ENCODE measurements around the gene MPPE1. TPM values are rescaled to one million over a fixed set of nuclear protein-coding genes. Genes with fewer than 3 reads are reported as not detected.
"Not testable (repeated sequence)": the region's sequence is repeated elsewhere in the genome, so short reads cannot be mapped to it uniquely, and the experiment has no call there.

The MPPE1 gene
- total and polyA plus RNA-seq, 4 donors: 30.2 to 82.4 (median 57.2) TPM

DNA sequence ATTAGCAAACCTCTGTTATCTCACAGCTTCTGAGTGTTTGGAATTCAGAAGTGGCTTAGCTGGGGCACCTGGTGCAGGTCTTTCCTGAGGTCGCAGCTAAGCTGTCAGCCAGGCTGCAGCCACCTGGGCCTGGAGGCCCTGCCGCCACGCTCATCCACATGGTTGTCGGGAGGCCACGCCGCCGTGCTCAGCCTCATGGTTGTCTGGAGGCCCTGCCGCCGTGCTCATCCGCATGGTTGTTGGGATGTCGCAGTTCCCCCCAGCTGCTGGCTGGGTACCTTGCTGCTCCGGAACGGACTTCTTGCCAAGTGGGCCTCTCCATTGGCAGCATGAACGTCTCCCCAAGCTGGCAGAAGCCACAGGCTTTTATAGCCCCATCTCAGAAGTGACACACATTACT lies 24.3 kb upstream of the MPPE1 start:
- WGBS (ENCODE audit: insufficient coverage): 92% methylated on average over 14 of the region's 14 CpGs
- Histone ChIP-seq H3K36me3 (ENCODE audit: control insufficient read depth, insufficient read depth, low read length) (no peaks in the 10 kb centered on the region), H3K4me3 (ENCODE audit: low read depth, low read length) (no peak overlapping the region), H3K27ac (ENCODE audit: low read depth, low read length) (no peak overlapping the region), H3K27me3 (ENCODE audit: control insufficient read depth, insufficient read depth, low read length) (no peaks in the 10 kb centered on the region), H3K4me1 (ENCODE audit: control insufficient read depth, insufficient read depth, low read length) (no peaks in the 10 kb centered on the region), H3K9me3 (ENCODE audit: control insufficient read depth, insufficient read depth, low read length) (no peaks in the 10 kb centered on the region)
- no peak for DNase-seq (ENCODE audit: low read depth in 4 of 6, low spot score in 6 of 6)

DNA sequence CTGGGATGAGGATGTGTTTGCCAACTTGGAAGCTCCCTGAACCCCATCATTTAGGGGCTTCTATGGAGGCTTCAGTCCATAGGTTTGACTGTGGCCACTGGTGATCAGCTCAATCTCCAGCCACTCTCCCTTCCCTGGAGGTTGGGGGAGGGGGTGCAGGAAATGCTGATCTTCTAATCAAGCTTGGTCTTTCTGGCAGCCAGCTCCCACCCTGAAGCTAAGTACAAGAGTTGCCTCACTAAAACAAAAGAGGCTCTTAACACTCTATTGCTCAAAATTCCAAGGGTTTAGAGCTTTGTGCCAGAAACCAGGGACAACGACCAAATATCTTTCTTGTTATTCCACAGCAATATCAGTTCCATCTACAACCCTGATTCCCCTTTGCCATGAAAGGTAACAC lies 19.4 kb upstream of the MPPE1 start:
- no peaks in the 10 kb centered on the region for H3K9me3 ChIP-seq (ENCODE audit: control insufficient read depth, insufficient read depth, low read length)
- H3K36me3 ChIP-seq (ENCODE audit: control insufficient read depth, insufficient read depth, low read length): no peaks in the 10 kb centered on the region
- H3K27me3 ChIP-seq (ENCODE audit: control insufficient read depth, insufficient read depth, low read length): no peaks in the 10 kb centered on the region
- 40% methylated on average over 1 of the region's 1 CpG for WGBS (ENCODE audit: insufficient coverage)
- no peak overlapping the region for H3K27ac ChIP-seq (ENCODE audit: low read depth, low read length)
- no peak for DNase-seq (ENCODE audit: low read depth in 4 of 6, low spot score in 6 of 6)
- H3K4me1 ChIP-seq (ENCODE audit: control insufficient read depth, insufficient read depth, low read length): no peaks in the 10 kb centered on the region
- no peak overlapping the region for H3K4me3 ChIP-seq (ENCODE audit: low read depth, low read length)

DNA sequence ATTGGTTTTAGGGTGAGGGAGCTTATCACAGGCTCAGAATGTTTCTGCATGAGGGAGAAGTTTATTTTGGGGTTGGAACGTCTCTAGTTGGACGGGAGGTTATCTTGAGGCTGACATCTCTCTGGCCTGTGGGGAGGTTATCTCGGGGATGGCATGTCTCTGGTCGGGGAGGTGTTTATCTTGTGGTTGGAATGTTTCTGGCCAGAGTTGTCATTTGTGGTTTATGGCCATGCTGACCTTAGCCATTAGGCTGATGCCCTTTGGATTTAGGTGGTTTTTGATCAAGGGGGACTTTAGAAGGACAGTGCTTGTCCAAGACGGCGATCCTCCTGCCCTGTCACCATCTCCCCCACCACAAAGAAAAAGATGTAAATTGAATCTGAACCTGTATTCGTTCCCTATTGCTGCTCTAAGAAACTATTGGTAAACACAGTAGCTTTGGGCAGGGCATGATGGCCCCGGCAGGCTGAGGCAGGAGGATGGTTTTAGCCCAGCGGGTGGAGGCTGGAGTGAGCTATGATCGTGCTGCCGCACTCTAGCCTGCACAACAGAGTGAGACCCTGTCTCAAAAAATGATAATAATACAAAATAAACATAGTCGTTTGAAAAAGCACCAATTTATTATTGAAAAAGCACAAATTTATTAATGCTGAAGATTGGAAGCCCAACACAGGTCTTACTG lies 17.8 kb upstream of the MPPE1 start:
- Histone ChIP-seq H3K9me3 (ENCODE audit: control insufficient read depth, insufficient read depth, low read length) (no peaks in the 10 kb centered on the region), H3K27me3 (ENCODE audit: control insufficient read depth, insufficient read depth, low read length) (no peaks in the 10 kb centered on the region), H3K4me3 (ENCODE audit: low read depth, low read length) (no peak overlapping the region), H3K27ac (ENCODE audit: low read depth, low read length) (no peak overlapping the region), H3K4me1 (ENCODE audit: control insufficient read depth, insufficient read depth, low read length) (no peaks in the 10 kb centered on the region), H3K36me3 (ENCODE audit: control insufficient read depth, insufficient read depth, low read length) (no peaks in the 10 kb centered on the region)
- 77% methylated on average over 6 of the region's 12 CpGs for WGBS (ENCODE audit: insufficient coverage)
- no peak for DNase-seq (ENCODE audit: low read depth in 4 of 6, low spot score in 6 of 6)

- Histone ChIP-seq H3K4me3 (ENCODE audit: low read depth, low read length) (no peak overlapping the region), H3K4me1 (ENCODE audit: control insufficient read depth, insufficient read depth, low read length) (no peaks in the 10 kb centered on the region), H3K27ac (ENCODE audit: low read depth, low read length) (no peak overlapping the region), H3K9me3 (ENCODE audit: control insufficient read depth, insufficient read depth, low read length) (no peaks in the 10 kb centered on the region), H3K36me3 (ENCODE audit: control insufficient read depth, insufficient read depth, low read length) (no peaks in the 10 kb centered on the region), H3K27me3 (ENCODE audit: control insufficient read depth, insufficient read depth, low read length) (no peaks in the 10 kb centered on the region)
- WGBS (ENCODE audit: insufficient coverage): no CpG with 5 or more reads among the region's 3 CpGs
- no peak for DNase-seq (ENCODE audit: low read depth in 4 of 6, low spot score in 6 of 6)
Observed at GRCh38 chr18:11923450-11923849, 15.3 kb upstream of the MPPE1 start.

DNA sequence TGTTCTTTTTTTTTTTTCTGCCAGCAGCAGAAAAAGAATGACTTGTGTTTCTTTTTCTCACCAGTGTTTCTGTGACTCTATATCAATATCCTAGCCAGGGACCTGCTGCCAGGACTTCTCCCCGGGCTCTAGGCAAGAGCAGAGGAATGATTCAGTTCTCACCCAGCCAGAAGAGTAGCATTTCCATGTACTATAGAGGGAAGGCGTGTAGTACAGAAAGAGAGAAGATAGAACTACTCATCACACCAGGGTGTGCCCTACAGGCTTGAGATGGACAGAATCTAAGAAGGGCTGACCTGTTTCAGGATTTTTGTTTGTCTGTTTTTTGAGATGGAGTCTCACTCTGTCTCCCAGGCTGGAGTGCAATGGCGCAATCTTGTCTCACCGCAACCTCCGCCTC lies 11.4 kb upstream of the MPPE1 start:
- not testable (repeated sequence) for H3K36me3 ChIP-seq (ENCODE audit: control insufficient read depth, insufficient read depth, low read length); H3K27me3 ChIP-seq (ENCODE audit: control insufficient read depth, insufficient read depth, low read length); DNase-seq (ENCODE audit: low read depth in 4 of 6, low spot score in 6 of 6); H3K27ac ChIP-seq (ENCODE audit: low read depth, low read length); H3K4me1 ChIP-seq (ENCODE audit: control insufficient read depth, insufficient read depth, low read length); H3K4me3 ChIP-seq (ENCODE audit: low read depth, low read length); H3K9me3 ChIP-seq (ENCODE audit: control insufficient read depth, insufficient read depth, low read length)
- WGBS (ENCODE audit: insufficient coverage): 96% methylated on average over 3 of the region's 5 CpGs

GRCh38 chr18:11916880-11917279 lies 8.8 kb upstream of the MPPE1 start:
- not testable (repeated sequence) for H3K9me3 ChIP-seq (ENCODE audit: control insufficient read depth, insufficient read depth, low read length); H3K27me3 ChIP-seq (ENCODE audit: control insufficient read depth, insufficient read depth, low read length); H3K36me3 ChIP-seq (ENCODE audit: control insufficient read depth, insufficient read depth, low read length); H3K27ac ChIP-seq (ENCODE audit: low read depth, low read length); DNase-seq (ENCODE audit: low read depth in 4 of 6, low spot score in 6 of 6); H3K4me1 ChIP-seq (ENCODE audit: control insufficient read depth, insufficient read depth, low read length); H3K4me3 ChIP-seq (ENCODE audit: low read depth, low read length)
- WGBS (ENCODE audit: insufficient coverage): 56% methylated on average over 2 of the region's 4 CpGs

- peak in 1 of 6 donors; percentile 8 for DNase-seq (ENCODE audit: low read depth in 4 of 6, low spot score in 6 of 6)
- peaks cover 6% of the 10 kb centered on the region for H3K36me3 ChIP-seq (ENCODE audit: control insufficient read depth, insufficient read depth, low read length)
- 80% methylated on average over 1 of the region's 2 CpGs for WGBS (ENCODE audit: insufficient coverage)
- H3K27ac ChIP-seq (ENCODE audit: low read depth, low read length): peak overlapping the region; percentile 98
- peak overlapping the region; percentile 67 for H3K4me3 ChIP-seq (ENCODE audit: low read depth, low read length)
- no peaks in the 10 kb centered on the region for H3K9me3 ChIP-seq (ENCODE audit: control insufficient read depth, insufficient read depth, low read length)
- no peaks in the 10 kb centered on the region for H3K27me3 ChIP-seq (ENCODE audit: control insufficient read depth, insufficient read depth, low read length)
- peaks cover 5% of the 10 kb centered on the region for H3K4me1 ChIP-seq (ENCODE audit: control insufficient read depth, insufficient read depth, low read length)
Observed at GRCh38 chr18:11909591-11910026, 1.5 kb upstream of the MPPE1 start.

DNA sequence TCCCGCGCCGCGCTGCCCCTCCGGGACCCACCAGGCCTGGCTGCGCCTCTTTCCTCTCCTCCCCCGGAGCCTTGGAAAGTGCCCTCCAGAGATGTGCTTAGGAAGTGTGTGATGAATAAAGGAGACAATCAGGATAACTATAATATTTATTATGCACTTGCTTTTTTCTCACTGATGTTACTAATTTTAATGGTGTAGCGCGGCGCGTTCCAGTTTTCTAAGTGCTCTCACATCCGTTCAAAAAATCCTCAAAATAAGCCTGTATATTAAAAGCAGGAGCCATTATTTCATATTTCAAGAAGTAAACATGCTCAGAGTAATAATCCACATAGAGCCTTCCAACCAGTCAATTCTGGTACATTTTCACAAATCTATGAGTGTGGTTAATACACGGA lies 941 bp upstream of the MPPE1 start:
- peaks cover 5% of the 10 kb centered on the region for H3K4me1 ChIP-seq (ENCODE audit: control insufficient read depth, insufficient read depth, low read length)
- H3K4me3 ChIP-seq (ENCODE audit: low read depth, low read length): peak overlapping the region; percentile 67
- peaks cover 10% of the 10 kb centered on the region for H3K36me3 ChIP-seq (ENCODE audit: control insufficient read depth, insufficient read depth, low read length)
- WGBS (ENCODE audit: insufficient coverage): 0% methylated on average over 2 of the region's 13 CpGs
- H3K27me3 ChIP-seq (ENCODE audit: control insufficient read depth, insufficient read depth, low read length): no peaks in the 10 kb centered on the region
- DNase-seq (ENCODE audit: low read depth in 4 of 6, low spot score in 6 of 6): peak in 5 of 6 donors; percentile 14 to 75 (median 21)
- no peaks in the 10 kb centered on the region for H3K9me3 ChIP-seq (ENCODE audit: control insufficient read depth, insufficient read depth, low read length)
- peak overlapping the region; percentile 98 for H3K27ac ChIP-seq (ENCODE audit: low read depth, low read length)

GRCh38 chr18:11906926-11907874 lies 917 bp downstream of the MPPE1 start:
- H3K36me3 ChIP-seq (ENCODE audit: control insufficient read depth, insufficient read depth, low read length): peaks cover 14% of the 10 kb centered on the region
- H3K4me1 ChIP-seq (ENCODE audit: control insufficient read depth, insufficient read depth, low read length): peaks cover 5% of the 10 kb centered on the region
- 63% methylated on average over 7 of the region's 20 CpGs for WGBS (ENCODE audit: insufficient coverage)
- H3K27me3 ChIP-seq (ENCODE audit: control insufficient read depth, insufficient read depth, low read length): no peaks in the 10 kb centered on the region
- H3K9me3 ChIP-seq (ENCODE audit: control insufficient read depth, insufficient read depth, low read length): no peaks in the 10 kb centered on the region
- H3K27ac ChIP-seq (ENCODE audit: low read depth, low read length): no peak overlapping the region
- H3K4me3 ChIP-seq (ENCODE audit: low read depth, low read length): peak overlapping the region; percentile 67
- peak in 1 of 6 donors; percentile 10 for DNase-seq (ENCODE audit: low read depth in 4 of 6, low spot score in 6 of 6)

All from spinal cord (tissue), 10 donors.